ENCODE data around the gene PCF11.

PCF11 gene

GRCh38 chr11:83140691-83141455 is 16.1 kb upstream of the PCF11 start:
- TF ChIP-seq TCF12 (IDR thresholded peaks at IDR 0.05; ENCODE audit: low read depth) (no peak), FOXM1 (IDR thresholded peaks at IDR 0.05; ENCODE audit: borderline replicate concordance, low read depth) (no peak), CREB1 (IDR thresholded peaks at IDR 0.05; ENCODE audit: low read depth) (no peak), REST (IDR thresholded peaks at IDR 0.05; ENCODE audit: low read depth) (no peak), NFIC (IDR thresholded peaks at IDR 0.05) (no peak), EP300 (IDR thresholded peaks at IDR 0.05; ENCODE audit: borderline replicate concordance) (no peak), EGR1 (IDR thresholded peaks at IDR 0.05) (no peak)
- TF ChIP-seq, protein P1, sequence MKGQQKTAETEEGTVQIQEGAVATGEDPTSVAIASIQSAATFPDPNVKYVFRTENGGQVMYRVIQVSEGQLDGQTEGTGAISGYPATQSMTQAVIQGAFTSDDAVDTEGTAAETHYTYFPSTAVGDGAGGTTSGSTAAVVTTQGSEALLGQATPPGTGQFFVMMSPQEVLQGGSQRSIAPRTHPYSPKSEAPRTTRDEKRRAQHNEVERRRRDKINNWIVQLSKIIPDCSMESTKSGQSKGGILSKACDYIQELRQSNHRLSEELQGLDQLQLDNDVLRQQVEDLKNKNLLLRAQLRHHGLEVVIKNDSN (IDR thresholded peaks at IDR 0.05), result no peak
- TF ChIP-seq, protein P2, sequence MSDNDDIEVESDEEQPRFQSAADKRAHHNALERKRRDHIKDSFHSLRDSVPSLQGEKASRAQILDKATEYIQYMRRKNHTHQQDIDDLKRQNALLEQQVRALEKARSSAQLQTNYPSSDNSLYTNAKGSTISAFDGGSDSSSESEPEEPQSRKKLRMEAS (IDR thresholded peaks at IDR 0.05), result no peak

DNA sequence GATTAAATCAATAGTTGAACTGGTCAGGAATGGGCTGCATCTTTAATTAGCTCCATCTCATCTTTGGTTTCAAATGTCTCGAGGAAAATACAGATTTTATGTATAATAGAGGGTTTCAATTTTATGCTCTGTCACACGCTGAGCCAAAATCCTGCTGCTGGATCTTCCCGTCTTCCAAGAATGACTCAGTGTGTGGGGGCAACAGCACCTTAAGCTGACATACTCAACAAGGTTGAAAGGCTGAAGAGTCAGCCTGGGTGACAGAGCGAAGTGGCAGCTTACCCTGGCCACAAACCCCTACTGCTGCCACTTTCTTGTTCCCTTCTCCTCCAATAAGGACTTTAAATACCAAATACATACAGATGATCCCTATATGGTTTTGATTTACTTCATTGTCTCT is 9.0 kb upstream of the PCF11 start:
- TF ChIP-seq FOXM1 (IDR thresholded peaks at IDR 0.05; ENCODE audit: borderline replicate concordance, low read depth), result no peak
- TF ChIP-seq, protein P2 (IDR thresholded peaks at IDR 0.05), result no peak
- TF ChIP-seq, protein P1 (IDR thresholded peaks at IDR 0.05), result no peak
- no peak for TF ChIP-seq EGR1 (IDR thresholded peaks at IDR 0.05)

GRCh38 chr11:83150450-83150849 is 6.5 kb upstream of the PCF11 start:
- TF ChIP-seq, protein P1 (IDR thresholded peaks at IDR 0.05), result no peak
- TF ChIP-seq REST (IDR thresholded peaks at IDR 0.05; ENCODE audit: low read depth) (no peak), ZBTB7A (IDR thresholded peaks at IDR 0.05; ENCODE audit: low read depth) (no peak), EGR1 (IDR thresholded peaks at IDR 0.05) (no peak), TAF1 (IDR thresholded peaks at IDR 0.05; ENCODE audit: low read depth) (no peak), FOXM1 (IDR thresholded peaks at IDR 0.05; ENCODE audit: borderline replicate concordance, low read depth) (no peak), CREB1 (IDR thresholded peaks at IDR 0.05; ENCODE audit: low read depth) (no peak), CEBPB (IDR thresholded peaks at IDR 0.05) (no peak), TEAD4 (IDR thresholded peaks at IDR 0.05) (no peak), EP300 (IDR thresholded peaks at IDR 0.05; ENCODE audit: borderline replicate concordance) (no peak), NFIC (IDR thresholded peaks at IDR 0.05) (no peak), RAD21 (IDR thresholded peaks at IDR 0.05; ENCODE audit: low read depth) (no peak)

GRCh38 chr11:83151274-83151977 is 5.5 kb upstream of the PCF11 start:
- TF ChIP-seq CEBPB (IDR thresholded peaks at IDR 0.05), result no peak
- TF ChIP-seq EP300 (IDR thresholded peaks at IDR 0.05; ENCODE audit: borderline replicate concordance), result no peak
- TF ChIP-seq, protein P2 (IDR thresholded peaks at IDR 0.05), result no peak
- no peak for TF ChIP-seq FOXM1 (IDR thresholded peaks at IDR 0.05; ENCODE audit: borderline replicate concordance, low read depth)
- TF ChIP-seq RAD21 (IDR thresholded peaks at IDR 0.05; ENCODE audit: low read depth), result no peak
- no peak for TF ChIP-seq ZBTB7A (IDR thresholded peaks at IDR 0.05; ENCODE audit: low read depth)
- TF ChIP-seq CREB1 (IDR thresholded peaks at IDR 0.05; ENCODE audit: low read depth), result no peak

DNA sequence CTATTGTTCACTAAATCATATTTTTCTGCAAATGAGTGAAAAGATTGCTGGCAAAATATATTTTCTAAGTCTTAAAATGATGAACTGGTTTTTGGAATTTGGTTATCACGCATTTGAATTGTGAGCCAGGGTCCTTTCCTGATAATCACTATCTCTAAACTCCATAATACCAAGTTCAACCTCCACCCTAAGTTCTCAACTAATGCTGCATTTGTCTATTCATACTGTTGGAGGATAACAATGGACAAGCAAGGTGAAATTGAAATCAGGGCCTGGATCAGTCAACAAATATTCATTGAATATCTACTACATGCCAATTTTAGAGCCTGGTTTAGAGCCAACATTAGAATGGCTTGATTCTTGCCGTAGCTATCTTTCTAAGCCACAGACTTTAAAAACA is 4.7 kb upstream of the PCF11 start:
- TF ChIP-seq TEAD4 (IDR thresholded peaks at IDR 0.05), result no peak
- TF ChIP-seq, protein P2 (IDR thresholded peaks at IDR 0.05), result no peak
- no peak for TF ChIP-seq RAD21 (IDR thresholded peaks at IDR 0.05; ENCODE audit: low read depth)
- TF ChIP-seq ZBTB7A (IDR thresholded peaks at IDR 0.05; ENCODE audit: low read depth), result no peak
- no peak for TF ChIP-seq NFIC (IDR thresholded peaks at IDR 0.05)
- no peak for TF ChIP-seq FOXM1 (IDR thresholded peaks at IDR 0.05; ENCODE audit: borderline replicate concordance, low read depth)
- no peak for TF ChIP-seq CEBPB (IDR thresholded peaks at IDR 0.05)
- TF ChIP-seq, protein P1 (IDR thresholded peaks at IDR 0.05), result no peak
- TF ChIP-seq CREB1 (IDR thresholded peaks at IDR 0.05; ENCODE audit: low read depth), result no peak
- TF ChIP-seq REST (IDR thresholded peaks at IDR 0.05; ENCODE audit: low read depth), result no peak
- no peak for TF ChIP-seq YY1 (IDR thresholded peaks at IDR 0.05; ENCODE audit: low read depth)
- no peak for TF ChIP-seq EGR1 (IDR thresholded peaks at IDR 0.05)
- no peak for TF ChIP-seq TCF12 (IDR thresholded peaks at IDR 0.05; ENCODE audit: low read depth)
